ENCODE measurements around the gene UTP18. TPM values are rescaled to one million over a fixed set of nuclear protein-coding genes. Genes with fewer than 3 reads are reported as not detected.

UTP18 gene
- total and polyA plus RNA-seq, 2 of the 8 experiments (the other 6 are each of a cell fraction or from before 2014, with no cell fraction given): 17.9 to 85.7 TPM

GRCh38 chr17:51346218-51346982 lies 86.1 kb downstream of the UTP18 start:
- Histone ChIP-seq H3K79me1 (ENCODE audit: low read depth, low read length) (no peaks in the 10 kb centered on the region), H3K56ac (replicated peaks; ENCODE audit: insufficient read length, low read depth, low read length) (no peak overlapping the region), H3K23me2 (ENCODE audit: low read depth, low read length) (no peaks in the 10 kb centered on the region), H2BK20ac (ENCODE audit: low read length) (no peak overlapping the region), H3K18ac (ENCODE audit: extremely low read depth, low read length) (no peak overlapping the region), H3K4me2 (ENCODE audit: insufficient read depth in 1 of 2, low read depth in 2 of 2, low read length in 2 of 2) (no peak overlapping the region), H3K27ac (ENCODE audit: low read depth, low read length) (no peak overlapping the region), H2BK5ac (ENCODE audit: low read depth, low read length) (no peak overlapping the region), H4K91ac (replicated peaks; ENCODE audit: insufficient read length, low read length) (no peak overlapping the region), H4K5ac (ENCODE audit: insufficient read length, low read depth, low read length) (no peak overlapping the region), H3K4ac (replicated peaks; ENCODE audit: insufficient read length, low read depth, low read length) (no peak overlapping the region), H2BK15ac (ENCODE audit: low read length) (no peak overlapping the region), H3K79me2 (ENCODE audit: control insufficient read depth in 1 of 2, insufficient read depth in 2 of 2, low read length in 2 of 2) (no peaks in the 10 kb centered on the region), H3K36me3 (ENCODE audit: control insufficient read depth in 2 of 4, insufficient read depth in 4 of 4, low read length in 3 of 4) (no peaks in the 10 kb centered on the region), H3K4me1 (replicated peaks in 1 of 4; ENCODE audit: control insufficient read depth in 3 of 4, insufficient read depth in 4 of 4, low read length in 3 of 4) (no peaks in the 10 kb centered on the region), H2AFZ (ENCODE audit: low read length) (peak overlapping the region; percentile 71; the same call in 1 of the 2 replicates), H2BK120ac (replicated peaks; ENCODE audit: low read depth, low read length) (no peak overlapping the region), H3K9me3 (ENCODE audit: insufficient read depth in 2 of 2, low read depth in 1 of 2, low read length in 1 of 2) (no peaks in the 10 kb centered on the region), H2BK12ac (ENCODE audit: low read depth, low read length) (no peak overlapping the region), H3K27me3 (replicated peaks in 1 of 4; ENCODE audit: control insufficient read depth in 3 of 4, extremely low read depth in 1 of 4, insufficient read depth in 3 of 4, low read length in 3 of 4) (no peaks in the 10 kb centered on the region), H3K23ac (ENCODE audit: insufficient read length) (no peak overlapping the region), H4K20me1 (replicated peaks in 1 of 2; ENCODE audit: control insufficient read depth in 1 of 2, insufficient read depth in 2 of 2, low read length in 2 of 2) (no peaks in the 10 kb centered on the region), H3K14ac (ENCODE audit: insufficient read length) (no peak overlapping the region), H3K4me3 (ENCODE audit: extremely low read depth in 1 of 4, insufficient read depth in 2 of 4, low read depth in 3 of 4, low read length in 4 of 4) (no peak overlapping the region), H4K8ac (ENCODE audit: extremely low read depth, insufficient read depth, low read length) (no peak overlapping the region), H2AK5ac (ENCODE audit: low read depth, low read length) (no peak overlapping the region), H3K9ac (replicated peaks in 1 of 4; ENCODE audit: extremely low read depth in 1 of 4, low read depth in 3 of 4, low read length in 3 of 4) (no peak overlapping the region)
- 87% methylated on average over 9 of the region's 9 CpGs; no CpG with 5 or more reads in 1 of the 2 experiments for WGBS, 2 experiments (ENCODE audit: extremely low coverage in 1 of 2, insufficient coverage in 1 of 2, insufficient read length in 1 of 2, insufficient replicate concordance in 2 of 2, low coverage in 1 of 2, low lambda C conversion rate in 2 of 2, missing lambda C conversion rate in 1 of 2)
- CTCF ChIA-PET (ENCODE audit: partially characterized antibody): interaction anchor here (1.0 to 1.2 kb wide), 2 partner anchors 10 to 89 kb away, joined by 3 to 4 read pairs; no protein-coding TSS in a partner anchor
- POLR2A ChIA-PET (ENCODE audit: partially characterized antibody): no interaction called here
- no peak for DNase-seq (ENCODE audit: low read depth in 1 of 2, low spot score in 2 of 2)
- no peak for FAIRE-seq
- TF ChIP-seq EGR1 (IDR thresholded peaks at IDR 0.05; ENCODE audit: borderline replicate concordance, low read depth, low read length): no peak
- no peak for TF ChIP-seq NANOG (IDR thresholded peaks at IDR 0.05; ENCODE audit: insufficient read depth, low read depth, low read length, poor library complexity, severe bottlenecking)
- no peak for TF ChIP-seq TCF12 (IDR thresholded peaks at IDR 0.05; ENCODE audit: low read depth, low read length)
- TF ChIP-seq NRF1 (IDR thresholded peaks at IDR 0.05; ENCODE audit: low read depth, low read length): no peak
- TF ChIP-seq CBX8 (IDR thresholded peaks at IDR 0.05; ENCODE audit: borderline replicate concordance, low read depth, low read length): no peak
- TF ChIP-seq CREB1 (IDR thresholded peaks at IDR 0.05): no peak
- no peak for TF ChIP-seq ZNF274 (IDR thresholded peaks at IDR 0.05; ENCODE audit: borderline replicate concordance, extremely low read depth, low read length)
- TF ChIP-seq KDM4A (IDR thresholded peaks at IDR 0.05; ENCODE audit: low read depth, low read length, severe bottlenecking): no peak
- no peak for TF ChIP-seq POLR2A (IDR thresholded peaks at IDR 0.05; ENCODE audit: control extremely low read depth in 1 of 2, low read depth in 2 of 2, low read length in 2 of 2)
- TF ChIP-seq RBBP5 (IDR thresholded peaks at IDR 0.05; ENCODE audit: borderline replicate concordance, low read depth, low read length): no peak
- no peak for TF ChIP-seq USF2 (IDR thresholded peaks at IDR 0.05; ENCODE audit: low read length)
- no peak for TF ChIP-seq POLR2AphosphoS5 (IDR thresholded peaks at IDR 0.05; ENCODE audit: low read depth, low read length)
